Breast epithelium (tissue), 4 donors: Measurements from ENCODE around the gene CACNA1H. TPM values are rescaled to one million over a fixed set of nuclear protein-coding genes. Genes with fewer than 3 reads are reported as not detected.

Experiments
- DNase-seq, 2 donors: peaks; one replicate each; pipeline ENCODE4 v3.0.0-alpha.2; 2019; ENCODE audit warnings: low spot score in 2 of 2
- H3K27ac ChIP-seq, 2 donors: fragments of 200-600 bp; sonication (generic) in 1 of 2; one replicate each; pipeline ENCODE4 v1.5.1; 2016 to 2019; ENCODE audit warnings: mild to moderate bottlenecking in 1 of 2
- H3K27me3 ChIP-seq, 2 donors: fragments of 200-600 bp; sonication (generic) in 1 of 2; one replicate each; pipeline versions ENCODE4 v1.5.1 to v1.6.0; 2017 to 2019; ENCODE audit warnings: control low read depth in 1 of 2, mild to moderate bottlenecking in 1 of 2
- H3K36me3 ChIP-seq: fragments of 200-600 bp; one replicate; pipeline ENCODE4 v1.5.1; 2019
- H3K4me1 ChIP-seq, 2 donors: fragments of 200-600 bp; sonication (generic); one replicate each; pipeline ENCODE4 v1.5.1; 2016 to 2019; ENCODE audit warnings: control low read depth in 1 of 2
- H3K4me3 ChIP-seq, 3 donors: fragments of 200-600 bp; sonication (generic); 1 replicate in 2 of 3; 2 replicates in 1 of 3; pipeline ENCODE4 v1.5.1; 2016 to 2019; ENCODE audit warnings: mild to moderate bottlenecking in 3 of 3, moderate library complexity in 2 of 3
- H3K9me3 ChIP-seq, 2 donors: fragments of 200-600 bp; sonication (generic) in 1 of 2; one replicate each; pipeline ENCODE4 v1.5.1; 2016 to 2019; ENCODE audit warnings: control low read depth in 1 of 2
- POLR2A ChIP-seq: fragments of 450-650 bp; IDR thresholded peaks from one replicate; pipeline ENCODE4 v1.6.1; 2016; ENCODE audit warnings: antibody characterized with exemption, mild to moderate bottlenecking, moderate library complexity
- POLR2AphosphoS5 ChIP-seq, 3 donors: sonication (generic); formaldehyde crosslinking; IDR thresholded peaks; one replicate each; pipeline ENCODE4 v1.6.1; 2017; ENCODE audit warnings: antibody characterized with exemption in 3 of 3
- intact Hi-C: fragments of 100-400 bp; cut with DNase I; formaldehyde crosslinking; loops from one replicate; pipeline ENCODE4 v1.15.1; 2023; ENCODE audit warnings: low total_unique reads
- total RNA-seq, 3 donors: library from RNA; depleted of rRNA; stranded (reverse); fragments of >200 nt; gene quantifications; one replicate each; pipeline ENCODE4 v1.1.0, GENCODE V29; 2016
- TF ChIP-seq, protein P1 (sequence below), 3 donors: fragments of 450-650 bp; IDR thresholded peaks; one replicate each; pipeline ENCODE4 v1.5.1; 2016 to 2017; ENCODE audit warnings: antibody characterized with exemption in 3 of 3, mild to moderate bottlenecking in 3 of 3, moderate library complexity in 3 of 3

Gene CACNA1H
- total RNA-seq, 3 donors from 2014 or later: 1.6 to 2.5 (median 2.2) TPM

DNA sequence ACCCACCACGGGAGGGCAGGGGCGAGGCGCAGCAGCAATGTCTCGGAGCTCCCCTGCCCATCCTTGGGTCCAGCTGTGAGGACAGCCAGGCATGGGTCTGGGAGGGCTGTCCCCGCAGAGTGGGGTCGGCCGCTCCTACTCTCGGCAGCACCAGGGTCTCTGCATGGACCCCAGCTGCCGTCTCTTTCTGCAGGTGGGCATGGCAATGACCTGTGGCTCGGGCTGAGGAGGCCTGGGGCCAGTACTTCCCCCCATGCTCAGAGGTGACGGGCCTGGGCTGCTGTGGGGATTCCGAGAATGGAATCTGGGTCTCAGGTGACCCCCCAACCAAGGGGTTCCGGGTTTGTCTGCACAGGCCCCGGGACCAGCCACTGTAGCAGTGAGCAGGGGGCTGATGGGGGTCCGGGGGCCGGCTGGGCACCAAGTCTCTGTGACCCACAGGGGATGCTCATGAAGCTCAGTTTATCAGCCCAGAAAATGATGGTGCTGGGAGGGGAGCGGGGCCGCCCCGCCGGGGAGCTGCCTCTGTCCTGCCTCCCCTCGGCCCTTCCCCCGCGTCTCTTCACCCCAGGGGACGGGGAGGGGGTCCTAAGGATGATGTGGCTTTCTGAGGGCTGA lies 23.5 kb downstream of the CACNA1H start:
- Histone ChIP-seq H3K9me3 (no peaks in the 10 kb centered on the region), H3K27me3 (peaks cover 0 to 85% of the 10 kb centered on the region in 2 donors), H3K4me1 (no peaks in the 10 kb centered on the region), H3K27ac (no peak overlapping the region), H3K36me3 (no peaks in the 10 kb centered on the region), H3K4me3 (no peak overlapping the region)
- intact Hi-C loops: no loop called here
- TF ChIP-seq POLR2AphosphoS5 (IDR thresholded peaks at IDR 0.05) (no peak), POLR2A (no peak)
- TF ChIP-seq, protein P1, sequence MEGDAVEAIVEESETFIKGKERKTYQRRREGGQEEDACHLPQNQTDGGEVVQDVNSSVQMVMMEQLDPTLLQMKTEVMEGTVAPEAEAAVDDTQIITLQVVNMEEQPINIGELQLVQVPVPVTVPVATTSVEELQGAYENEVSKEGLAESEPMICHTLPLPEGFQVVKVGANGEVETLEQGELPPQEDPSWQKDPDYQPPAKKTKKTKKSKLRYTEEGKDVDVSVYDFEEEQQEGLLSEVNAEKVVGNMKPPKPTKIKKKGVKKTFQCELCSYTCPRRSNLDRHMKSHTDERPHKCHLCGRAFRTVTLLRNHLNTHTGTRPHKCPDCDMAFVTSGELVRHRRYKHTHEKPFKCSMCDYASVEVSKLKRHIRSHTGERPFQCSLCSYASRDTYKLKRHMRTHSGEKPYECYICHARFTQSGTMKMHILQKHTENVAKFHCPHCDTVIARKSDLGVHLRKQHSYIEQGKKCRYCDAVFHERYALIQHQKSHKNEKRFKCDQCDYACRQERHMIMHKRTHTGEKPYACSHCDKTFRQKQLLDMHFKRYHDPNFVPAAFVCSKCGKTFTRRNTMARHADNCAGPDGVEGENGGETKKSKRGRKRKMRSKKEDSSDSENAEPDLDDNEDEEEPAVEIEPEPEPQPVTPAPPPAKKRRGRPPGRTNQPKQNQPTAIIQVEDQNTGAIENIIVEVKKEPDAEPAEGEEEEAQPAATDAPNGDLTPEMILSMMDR (IDR thresholded peaks at IDR 0.05): no peak
- DNase-seq: no peak

DNA sequence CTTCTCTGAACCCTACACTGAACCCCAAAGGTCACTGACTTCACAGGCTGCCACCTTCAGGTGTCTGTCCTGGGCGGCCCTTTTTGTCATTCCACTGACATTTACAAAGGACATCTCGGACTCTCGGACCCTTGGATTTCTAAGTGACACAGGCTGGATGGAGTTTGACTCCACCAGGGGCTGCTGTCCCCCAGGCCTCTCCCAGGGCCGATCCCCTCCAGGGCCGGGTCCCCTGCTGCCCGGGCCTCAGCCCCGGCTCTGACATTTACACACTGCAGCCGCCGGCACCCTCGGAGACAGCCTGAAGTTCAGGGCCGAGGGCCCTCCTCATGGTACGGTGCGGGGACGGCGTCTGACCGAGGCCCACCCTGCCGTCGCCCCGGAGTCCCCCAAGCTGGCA lies 24.1 kb downstream of the CACNA1H start:
- DNase-seq: no peak
- TF ChIP-seq, protein P1 (IDR thresholded peaks at IDR 0.05): no peak
- TF ChIP-seq POLR2A: no peak
- no peak for TF ChIP-seq POLR2AphosphoS5 (IDR thresholded peaks at IDR 0.05)
- H3K36me3 ChIP-seq: no peaks in the 10 kb centered on the region
- intact Hi-C loops: no loop called here
- H3K27me3 ChIP-seq: peaks cover 0 to 85% of the 10 kb centered on the region in 2 donors
- no peak overlapping the region for H3K27ac ChIP-seq
- H3K9me3 ChIP-seq: no peaks in the 10 kb centered on the region
- H3K4me3 ChIP-seq: no peak overlapping the region
- no peaks in the 10 kb centered on the region for H3K4me1 ChIP-seq

GRCh38 chr16:1177750-1178149 lies 24.8 kb downstream of the CACNA1H start:
- intact Hi-C loops: no loop called here
- H3K9me3 ChIP-seq: no peaks in the 10 kb centered on the region
- peaks cover 0 to 85% of the 10 kb centered on the region in 2 donors for H3K27me3 ChIP-seq
- no peak overlapping the region for H3K27ac ChIP-seq
- DNase-seq: no peak
- no peak overlapping the region for H3K4me3 ChIP-seq
- no peaks in the 10 kb centered on the region for H3K36me3 ChIP-seq
- TF ChIP-seq, protein P1 (IDR thresholded peaks at IDR 0.05): no peak
- TF ChIP-seq POLR2A (no peak), POLR2AphosphoS5 (IDR thresholded peaks at IDR 0.05) (no peak)
- no peaks in the 10 kb centered on the region for H3K4me1 ChIP-seq

DNA sequence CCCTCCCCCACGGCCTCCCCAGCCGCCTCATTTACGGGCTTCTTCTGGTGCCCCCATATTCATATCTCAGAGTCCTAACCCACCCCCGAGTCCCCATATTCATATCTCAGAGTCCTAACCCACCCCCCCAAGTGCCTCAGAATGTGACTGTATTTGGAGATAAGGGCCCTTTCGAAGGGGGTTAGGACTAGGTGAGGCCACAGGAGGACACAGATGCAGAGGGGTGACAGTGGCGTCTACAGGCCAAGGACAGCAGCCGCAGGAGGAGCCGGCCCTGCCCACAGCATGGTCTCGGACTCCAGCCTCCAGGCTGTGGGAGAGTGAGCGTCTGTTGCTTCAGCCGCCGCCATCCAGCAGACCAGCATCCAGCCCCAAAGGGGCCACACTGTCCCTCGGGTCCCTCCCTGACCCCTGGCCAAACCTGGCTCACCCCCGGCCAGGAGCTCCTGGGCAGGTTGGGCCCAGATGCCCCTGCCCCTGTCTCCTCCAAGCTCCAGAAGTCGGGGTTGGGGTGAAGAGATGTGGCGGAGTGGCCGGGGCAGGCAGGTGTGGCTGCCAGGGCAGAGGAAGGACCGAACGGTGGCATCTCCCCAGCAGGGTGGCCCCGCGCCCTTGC lies 25.5 kb downstream of the CACNA1H start:
- intact Hi-C loops: no loop called here
- no peak overlapping the region for H3K27ac ChIP-seq
- H3K4me1 ChIP-seq: no peaks in the 10 kb centered on the region
- peaks cover 0 to 85% of the 10 kb centered on the region in 2 donors for H3K27me3 ChIP-seq
- H3K9me3 ChIP-seq: no peaks in the 10 kb centered on the region
- no peak overlapping the region for H3K4me3 ChIP-seq
- TF ChIP-seq, protein P1 (IDR thresholded peaks at IDR 0.05): no peak
- no peak for TF ChIP-seq POLR2AphosphoS5 (IDR thresholded peaks at IDR 0.05)
- TF ChIP-seq POLR2A: no peak
- no peak for DNase-seq
- H3K36me3 ChIP-seq: no peaks in the 10 kb centered on the region
